ENCODE results near the gene TPSB2.

GRCh38 chr16:1245452-1246020, 15.6 kb upstream of the TPSB2 start:
- TF ChIP-seq CTCF (conservative IDR thresholded peaks at IDR 0.05; ENCODE audit: low read depth, low read length) = no peak
- no peak for TF ChIP-seq EZH2 (IDR thresholded peaks at IDR 0.05; ENCODE audit: borderline replicate concordance, low read depth, low read length, poor library complexity, severe bottlenecking)

Measured in A673 (cell line).